Calu3 (cell line): ENCODE results near the gene SPTBN1. TPM values are rescaled to one million over a fixed set of nuclear protein-coding genes. Genes with fewer than 3 reads are reported as not detected.

Source experiments
- BruUV-seq: library from RNA; stranded (reverse); fragments of 400-500 nt; replicated peaks from 2 replicates; lab custom pipeline; 2021; lab: Mats Ljungman, UMichigan
- CTCF ChIA-PET: fragments of 300-600 bp; sonication (Branson Sonifier 250); formaldehyde crosslinking; loops from one replicate; lab custom pipeline; 2022; ENCODE audit warnings: antibody characterized with exemption; lab: Charles Lee
- DNase-seq: peaks from one replicate; pipeline ENCODE4 v3.0.0; 2022
- H3K27ac Mint-ChIP-seq: one replicate; pipeline ENCODE4 v1.8.0; 2022; ENCODE audit warnings: mixed read lengths; ENCODE audit not compliant: unreplicated experiment
- H3K27me3 Mint-ChIP-seq: one replicate; pipeline ENCODE4 v1.8.0; 2022; ENCODE audit warnings: mixed read lengths; ENCODE audit not compliant: unreplicated experiment
- H3K36me3 Mint-ChIP-seq: one replicate; pipeline ENCODE4 v1.8.0; 2022; ENCODE audit warnings: mild to moderate bottlenecking, moderate library complexity, mixed read lengths; ENCODE audit not compliant: insufficient read depth, unreplicated experiment
- H3K4me1 Mint-ChIP-seq: one replicate; pipeline ENCODE4 v1.8.0; 2022; ENCODE audit warnings: mild to moderate bottlenecking, low read depth, mixed read lengths; ENCODE audit not compliant: unreplicated experiment
- H3K4me3 Mint-ChIP-seq: one replicate; pipeline ENCODE4 v1.8.0; 2022; ENCODE audit warnings: mild to moderate bottlenecking, low read depth, moderate library complexity, mixed read lengths; ENCODE audit not compliant: unreplicated experiment
- H3K9me3 Mint-ChIP-seq: one replicate; pipeline ENCODE4 v1.8.0; 2022; ENCODE audit warnings: low read depth, mixed read lengths; ENCODE audit not compliant: unreplicated experiment
- intact Hi-C: fragments of 100-400 bp; cut with micrococcal nuclease; formaldehyde crosslinking; loops from one replicate; pipeline ENCODE4 v1.10.0; 2022; ENCODE audit not compliant: unreplicated experiment
- total RNA-seq: library from RNA; stranded (reverse); gene quantifications from 2 replicates; pipeline ENCODE4 v1.2.3, GENCODE V29; 2022
- TF ChIP-seq, protein P1 (sequence below): fragments of 200-600 bp; IDR thresholded peaks from one replicate; pipeline ENCODE4 v1.8.0; 2022; ENCODE audit warnings: antibody characterized with exemption; ENCODE audit not compliant: unreplicated experiment

Gene SPTBN1
- total RNA-seq, 1 experiment from 2014 or later: 611 TPM

DNA sequence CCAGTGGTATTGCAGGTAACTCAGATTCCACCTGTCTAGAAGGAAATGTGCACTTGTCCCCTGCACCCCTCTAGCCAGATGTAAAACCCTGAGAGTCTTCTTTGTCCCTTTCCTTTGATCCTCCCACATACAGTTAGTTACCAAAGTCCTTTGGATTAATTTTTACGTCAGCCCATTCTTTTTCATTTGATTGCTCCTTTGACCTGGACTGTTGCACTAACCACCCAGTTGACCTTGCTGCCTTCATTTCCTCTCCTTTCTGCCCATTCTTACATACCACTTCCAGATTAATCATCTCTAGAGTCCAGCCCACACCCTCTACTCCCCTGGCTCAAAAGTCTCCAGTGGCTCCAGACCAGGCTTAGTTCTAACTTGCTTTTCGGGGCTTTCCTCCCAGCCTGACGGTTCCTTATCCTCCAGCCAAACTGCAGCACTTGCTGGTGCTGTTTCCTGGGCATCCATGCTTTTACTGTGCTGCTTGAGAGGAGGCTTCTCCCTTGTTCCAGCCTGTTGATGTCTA is 99.3 kb downstream of the SPTBN1 start:
- intact Hi-C loops: loop anchor here (5.0 kb wide), 1 partner anchor 77 kb away; no protein-coding TSS in a partner anchor
- Mint-ChIP-seq H3K4me3 (peak overlapping the region; percentile 84), H3K9me3 (no peaks in the 10 kb centered on the region), H3K4me1 (peaks cover 55% of the 10 kb centered on the region), H3K27me3 (no peaks in the 10 kb centered on the region), H3K36me3 (peaks cover 46% of the 10 kb centered on the region), H3K27ac (peak overlapping the region; percentile 58)
- CTCF ChIA-PET: interaction anchor here (1.1 kb wide), 1 partner anchor 11 kb away, joined by 3 read pairs; no protein-coding TSS in a partner anchor
- DNase-seq: peak; percentile 58
- TF ChIP-seq, protein P1, sequence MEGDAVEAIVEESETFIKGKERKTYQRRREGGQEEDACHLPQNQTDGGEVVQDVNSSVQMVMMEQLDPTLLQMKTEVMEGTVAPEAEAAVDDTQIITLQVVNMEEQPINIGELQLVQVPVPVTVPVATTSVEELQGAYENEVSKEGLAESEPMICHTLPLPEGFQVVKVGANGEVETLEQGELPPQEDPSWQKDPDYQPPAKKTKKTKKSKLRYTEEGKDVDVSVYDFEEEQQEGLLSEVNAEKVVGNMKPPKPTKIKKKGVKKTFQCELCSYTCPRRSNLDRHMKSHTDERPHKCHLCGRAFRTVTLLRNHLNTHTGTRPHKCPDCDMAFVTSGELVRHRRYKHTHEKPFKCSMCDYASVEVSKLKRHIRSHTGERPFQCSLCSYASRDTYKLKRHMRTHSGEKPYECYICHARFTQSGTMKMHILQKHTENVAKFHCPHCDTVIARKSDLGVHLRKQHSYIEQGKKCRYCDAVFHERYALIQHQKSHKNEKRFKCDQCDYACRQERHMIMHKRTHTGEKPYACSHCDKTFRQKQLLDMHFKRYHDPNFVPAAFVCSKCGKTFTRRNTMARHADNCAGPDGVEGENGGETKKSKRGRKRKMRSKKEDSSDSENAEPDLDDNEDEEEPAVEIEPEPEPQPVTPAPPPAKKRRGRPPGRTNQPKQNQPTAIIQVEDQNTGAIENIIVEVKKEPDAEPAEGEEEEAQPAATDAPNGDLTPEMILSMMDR: no peak
- no TSS peak for BruUV-seq

DNA sequence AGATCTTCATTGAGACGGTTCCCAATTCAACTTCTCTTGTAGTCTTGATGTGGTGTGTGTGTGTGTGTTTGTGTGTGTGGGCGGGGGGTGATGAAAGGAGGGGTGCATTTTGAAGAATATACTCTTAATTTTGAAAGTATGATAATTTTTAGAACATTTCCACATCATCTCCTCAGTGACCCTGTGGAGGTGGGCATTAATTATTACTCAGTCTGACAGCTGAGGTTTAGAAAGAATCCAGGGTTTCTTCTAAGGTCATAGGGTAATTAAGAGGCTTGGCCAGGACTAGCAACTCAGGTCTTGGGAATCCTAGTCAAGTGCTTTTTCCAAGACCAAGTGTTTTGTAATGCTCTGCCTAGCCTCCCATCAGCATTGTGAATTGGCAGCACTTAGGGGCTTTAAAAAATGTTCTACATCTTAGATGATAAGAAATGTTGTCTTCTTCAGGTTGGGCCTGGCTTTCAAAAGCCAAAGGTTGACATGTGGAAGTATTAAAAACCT is 100.5 kb downstream of the SPTBN1 start:
- Mint-ChIP-seq H3K27me3 (no peaks in the 10 kb centered on the region), H3K4me3 (peak overlapping the region; percentile 84), H3K9me3 (no peaks in the 10 kb centered on the region), H3K4me1 (peaks cover 44% of the 10 kb centered on the region), H3K36me3 (peaks cover 59% of the 10 kb centered on the region), H3K27ac (peak overlapping the region; percentile 58)
- intact Hi-C loops: loop anchor here (2.0 to 5.0 kb wide), 3 partner anchors 16 to 76 kb away; no protein-coding TSS in a partner anchor
- CTCF ChIA-PET: interaction anchor here (0.6 to 1.2 kb wide), 5 partner anchors 10 to 34 kb away, joined by 3 read pairs; no protein-coding TSS in a partner anchor
- DNase-seq: no peak
- TF ChIP-seq, protein P1: no peak
- no TSS peak for BruUV-seq

DNA sequence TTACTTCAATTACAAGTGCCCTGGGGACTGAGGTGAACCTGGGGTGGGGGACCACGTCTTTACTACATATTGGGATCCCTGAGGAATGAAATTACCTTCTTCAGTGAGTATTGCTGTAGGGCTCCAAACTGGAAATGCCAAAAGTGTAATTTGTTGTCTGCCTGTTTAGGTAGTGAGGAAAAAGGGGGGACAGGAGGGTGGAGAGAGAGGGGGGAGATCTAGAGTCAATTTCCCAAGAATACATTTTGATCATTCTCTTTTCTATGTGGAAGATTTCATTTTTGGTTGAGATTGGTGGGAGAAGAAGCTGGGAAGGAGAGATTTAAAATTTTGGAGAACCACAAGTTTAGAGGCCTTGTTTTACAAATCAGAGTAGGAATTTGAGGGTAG is 101.1 kb downstream of the SPTBN1 start:
- TF ChIP-seq, protein P1: no peak
- Mint-ChIP-seq H3K36me3 (peaks cover 65% of the 10 kb centered on the region), H3K27ac (peak overlapping the region; percentile 58), H3K4me3 (peak overlapping the region; percentile 84), H3K4me1 (peaks cover 44% of the 10 kb centered on the region), H3K9me3 (no peaks in the 10 kb centered on the region), H3K27me3 (no peaks in the 10 kb centered on the region)
- DNase-seq: no peak
- intact Hi-C loops: loop anchor here (2.0 to 5.0 kb wide), 3 partner anchors 16 to 75 kb away; no protein-coding TSS in a partner anchor
- CTCF ChIA-PET: interaction anchor here (0.6 to 3.4 kb wide), 5 partner anchors 12 to 34 kb away, joined by 3 to 15 read pairs (median 3); no protein-coding TSS in a partner anchor
- BruUV-seq: TSS peak; percentile 20

DNA sequence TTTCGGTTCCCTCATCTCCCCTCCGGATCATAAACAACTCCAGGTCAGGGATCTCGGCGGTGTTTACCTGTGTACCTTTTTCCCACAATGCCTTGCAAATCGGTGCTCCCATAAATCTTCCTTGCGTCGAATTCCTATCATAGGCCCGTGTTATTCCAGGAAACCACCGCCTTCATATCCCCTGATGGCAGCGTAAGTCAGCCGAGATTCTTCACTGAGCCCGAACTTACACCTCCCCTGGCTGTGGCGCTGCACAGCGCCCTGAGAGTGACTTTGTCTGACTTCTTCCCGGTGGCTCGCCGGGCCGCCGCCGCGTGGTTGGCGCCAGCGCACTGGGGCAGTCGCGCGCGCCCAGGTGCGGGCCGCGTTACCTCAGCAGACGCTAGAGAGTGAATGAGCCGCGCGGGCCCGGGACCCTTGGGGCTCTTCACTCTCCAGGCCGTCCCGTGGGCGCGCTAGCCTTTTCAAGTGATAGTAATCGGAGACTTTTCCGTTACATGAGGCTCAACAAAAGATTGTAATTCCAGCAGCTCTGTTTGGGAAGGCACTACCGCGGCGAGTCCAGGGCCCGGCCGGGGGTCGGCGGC is 101.6 kb downstream of the SPTBN1 start:
- H3K36me3 Mint-ChIP-seq: peaks cover 70% of the 10 kb centered on the region
- intact Hi-C loops: loop anchor here (2.0 to 5.0 kb wide), 3 partner anchors 15 to 75 kb away; no protein-coding TSS in a partner anchor
- no peaks in the 10 kb centered on the region for H3K9me3 Mint-ChIP-seq
- no TSS peak for BruUV-seq
- peak overlapping the region; percentile 58 for H3K27ac Mint-ChIP-seq
- no peaks in the 10 kb centered on the region for H3K27me3 Mint-ChIP-seq
- H3K4me3 Mint-ChIP-seq: peak overlapping the region; percentile 84
- TF ChIP-seq, protein P1: no peak
- CTCF ChIA-PET: interaction anchor here (0.6 to 3.4 kb wide), 5 partner anchors 13 to 35 kb away, joined by 3 to 15 read pairs (median 6); no protein-coding TSS in a partner anchor
- H3K4me1 Mint-ChIP-seq: peaks cover 43% of the 10 kb centered on the region
- peak; percentile 64 for DNase-seq
